Activated CD4-positive, alpha-beta T cell treated with anti-CD3 and anti-CD28 coated beads, Interleukin-2, amount 50 U/mL, for 4 hours (primary cell): ENCODE results near the gene ATP2B3.

ENCODE experiments used
- DNase-seq, 2 experiments: peaks; one replicate each; pipeline ENCODE4 v3.0.0-alpha.2; 2020

ATP2B3 gene

DNA sequence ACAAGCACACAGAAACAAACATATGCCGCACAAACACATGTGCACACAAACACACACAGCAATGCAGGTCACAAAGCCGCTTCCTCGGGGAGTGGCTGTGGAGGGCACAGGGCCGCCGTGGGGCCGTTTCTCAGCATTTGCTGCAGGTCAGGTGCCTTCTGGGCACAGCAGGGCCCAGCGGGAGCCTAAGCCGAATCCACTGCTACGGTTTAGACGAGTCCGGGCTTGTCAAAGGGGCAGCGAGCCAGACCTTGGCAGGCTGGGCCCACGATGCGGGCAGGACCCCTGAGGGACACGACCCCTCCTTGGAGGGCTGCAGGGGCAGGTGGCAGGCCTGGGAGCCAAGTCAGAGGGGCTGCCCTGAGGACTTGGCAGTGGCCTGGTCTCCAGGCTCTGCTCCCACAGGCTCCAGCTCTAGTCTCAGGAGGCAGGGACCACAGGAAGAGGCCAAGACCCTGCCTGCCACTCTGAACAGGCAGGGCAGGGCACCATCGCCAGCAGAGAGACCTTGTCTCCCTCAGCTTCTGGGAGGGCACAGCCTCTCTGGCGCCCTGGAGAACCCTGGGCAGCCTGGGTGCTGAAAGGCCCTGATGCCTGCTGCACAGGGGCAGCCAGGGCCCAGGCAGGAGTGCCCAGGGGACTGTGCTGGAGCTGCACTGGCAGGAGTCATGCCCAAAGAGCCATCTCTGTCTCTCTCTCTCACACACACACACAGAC is 5.5 kb upstream of the ATP2B3 start:
- DNase-seq = no peak

DNA sequence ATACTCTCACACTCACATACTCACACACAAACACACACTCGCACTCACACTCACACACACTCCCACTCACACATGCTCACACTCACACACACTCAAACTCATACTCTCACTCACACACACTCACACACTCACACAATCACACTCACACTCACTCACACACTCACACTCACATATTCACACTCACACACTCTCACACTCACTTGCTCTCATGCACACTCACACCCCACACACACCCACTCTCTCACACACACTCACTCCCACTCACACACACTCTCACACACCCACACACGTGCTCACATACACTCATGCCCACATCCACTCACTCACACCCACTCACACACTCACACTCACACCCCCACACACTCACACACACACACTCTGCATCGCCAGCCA is 4.9 kb upstream of the ATP2B3 start:
- DNase-seq = no peak

DNA sequence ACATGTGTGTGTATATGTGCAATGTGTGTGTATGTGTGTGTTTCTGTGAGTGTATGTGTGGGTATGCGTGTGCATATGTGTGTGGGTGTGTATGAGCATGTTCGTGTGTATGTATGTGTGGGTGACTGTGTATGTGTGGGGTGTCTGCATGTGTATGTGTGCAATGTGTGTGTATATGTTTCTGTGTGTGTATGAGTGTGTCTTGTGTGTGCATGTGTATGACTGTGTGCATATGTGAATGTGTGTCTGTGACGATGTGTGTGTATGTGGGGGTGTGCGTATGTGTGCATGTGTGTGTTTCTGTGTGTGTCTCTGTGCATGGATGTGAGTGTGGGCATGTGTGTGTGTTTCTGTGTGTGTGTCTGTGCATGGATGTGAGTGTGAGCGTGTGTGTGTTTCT is 4.2 kb upstream of the ATP2B3 start:
- no peak for DNase-seq

DNA sequence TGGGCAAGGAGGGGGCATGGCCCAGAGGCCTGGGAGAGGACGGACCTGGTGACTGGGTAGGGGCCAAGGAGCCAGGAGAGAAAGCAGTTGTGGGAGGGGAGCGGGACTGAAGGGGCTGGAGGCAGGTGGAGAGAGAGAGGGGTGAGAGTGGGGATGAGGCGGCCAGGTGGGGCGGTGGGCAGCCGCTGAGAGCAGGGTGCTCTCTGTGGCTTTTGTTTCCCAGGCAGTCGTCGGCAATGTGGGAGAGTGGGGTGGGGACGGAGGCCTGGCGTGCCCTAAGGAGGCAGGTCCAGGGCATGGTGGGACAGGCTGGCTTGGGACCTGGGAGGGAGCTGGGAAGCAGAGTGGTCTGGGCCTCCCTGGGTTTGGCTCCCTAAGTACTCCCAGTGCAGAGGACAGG is 3.2 kb upstream of the ATP2B3 start:
- no peak for DNase-seq

DNA sequence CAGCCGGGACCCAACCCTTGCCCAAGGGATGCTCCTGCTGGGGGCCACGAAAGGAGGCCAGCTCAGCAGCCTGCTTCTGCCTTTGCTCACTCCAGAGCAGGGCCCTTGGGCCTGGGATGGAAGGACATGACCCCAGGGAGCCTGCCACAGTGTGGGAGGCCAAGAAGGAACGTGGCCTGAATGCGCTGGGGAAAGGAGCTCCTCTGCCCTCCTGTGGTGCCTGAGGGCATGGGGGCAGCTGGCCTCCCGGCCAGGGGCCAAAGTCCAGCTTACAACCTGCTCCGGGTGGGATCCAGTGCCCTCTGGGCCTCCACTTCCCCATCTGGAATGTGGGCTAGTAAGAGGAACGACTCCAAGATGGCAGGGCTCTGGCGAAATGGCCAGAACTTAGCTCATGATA is 2.0 kb upstream of the ATP2B3 start:
- no peak for DNase-seq

DNA sequence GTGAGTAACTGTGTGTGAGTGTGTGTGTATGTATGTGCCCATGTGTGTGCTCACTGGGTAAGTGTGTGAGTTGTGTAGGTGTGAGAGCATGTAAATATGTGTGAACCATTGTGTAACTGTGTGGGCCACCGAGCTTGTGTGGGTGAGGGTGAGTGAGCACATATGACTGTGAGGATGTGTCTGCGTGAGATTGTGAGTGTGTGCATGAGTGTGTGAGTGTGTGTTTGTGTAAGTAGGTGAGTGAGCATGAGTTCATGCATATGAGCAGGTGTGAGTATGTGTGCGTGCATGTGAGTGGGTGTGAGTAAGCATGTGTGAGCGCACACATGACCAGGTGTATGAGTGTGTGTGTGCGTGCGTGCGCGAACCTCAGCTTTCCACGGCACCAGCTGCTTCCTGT is 1.4 kb upstream of the ATP2B3 start:
- no peak for DNase-seq

DNA sequence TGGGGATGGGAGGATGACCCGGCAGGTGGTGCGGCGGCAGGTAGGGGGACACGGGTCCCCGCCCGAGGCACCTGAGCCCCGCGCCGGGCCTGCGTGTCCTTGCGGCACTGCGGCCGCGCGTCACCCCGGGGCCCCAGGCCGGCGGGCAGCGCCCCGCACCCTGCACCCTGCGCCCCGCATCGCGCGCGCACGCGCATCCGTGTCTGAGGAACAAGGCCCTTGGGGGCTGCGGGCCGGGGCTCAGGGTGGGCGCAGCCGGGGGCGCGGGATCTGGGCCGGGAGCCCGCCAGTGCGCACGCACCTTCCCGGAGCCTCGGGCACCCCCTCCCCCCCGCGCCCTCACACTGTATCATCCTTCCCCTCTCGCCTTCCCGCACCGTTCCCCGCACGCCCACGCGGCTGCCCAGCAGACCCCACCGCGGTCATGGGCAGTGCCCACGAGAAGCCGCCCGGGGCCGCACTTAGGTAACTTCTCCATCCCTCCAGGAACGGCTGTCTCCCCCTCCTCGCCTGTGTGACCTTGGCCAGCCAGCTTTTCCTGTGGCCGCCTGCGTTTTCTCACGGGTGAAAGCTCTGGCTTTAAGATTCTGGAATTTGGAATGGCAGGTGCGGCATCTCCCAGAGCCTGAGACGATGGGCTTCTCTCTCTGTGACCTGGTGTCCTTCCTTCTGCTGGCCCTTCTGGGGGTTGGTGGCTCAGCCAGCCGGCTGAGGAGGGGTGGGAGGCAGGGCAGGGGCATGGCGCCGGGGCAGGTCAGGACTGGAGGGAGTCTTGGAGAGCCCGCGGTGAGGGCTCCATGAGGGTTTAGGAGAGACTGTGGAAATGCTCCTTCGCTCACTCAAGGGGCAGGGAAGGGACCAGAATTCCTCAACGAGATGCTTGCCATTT is 748 bp downstream of the ATP2B3 start:
- DNase-seq = no peak

DNA sequence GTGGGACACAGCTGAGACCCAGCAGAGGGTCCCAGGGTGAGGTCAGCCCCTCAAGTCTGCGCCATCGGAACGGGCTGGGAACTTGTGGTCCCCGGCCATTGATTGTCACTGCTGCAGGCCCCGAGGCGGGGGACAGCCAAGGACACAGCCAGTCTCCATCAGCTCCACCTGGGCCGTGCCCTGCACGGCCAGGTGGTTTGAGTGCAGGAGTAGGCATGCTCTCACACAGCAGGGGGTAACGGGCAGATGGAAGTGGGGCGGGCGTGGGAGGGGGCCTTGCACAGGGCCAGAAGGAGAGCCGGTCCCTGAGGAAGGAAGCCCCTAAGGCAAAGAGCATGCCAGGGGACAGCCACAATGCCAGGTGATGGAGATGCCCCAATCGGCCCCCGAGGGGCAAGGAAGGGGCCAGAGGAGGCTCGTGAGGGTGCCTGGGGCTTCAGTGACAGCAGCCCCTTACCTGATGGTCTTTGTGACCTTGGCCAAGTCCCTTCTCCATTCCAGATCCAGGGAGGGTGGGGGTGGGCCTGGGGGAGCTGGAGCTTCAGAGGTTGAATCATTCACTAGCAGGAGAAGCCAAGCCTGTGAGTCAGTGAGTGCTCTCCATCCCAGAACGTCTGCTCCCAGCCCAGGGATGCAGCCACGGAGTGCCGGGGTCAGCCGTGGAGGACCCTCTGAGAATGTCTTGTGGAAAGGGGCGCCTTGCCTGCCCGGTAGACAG is 2.3 kb downstream of the ATP2B3 start:
- no peak for DNase-seq

DNA sequence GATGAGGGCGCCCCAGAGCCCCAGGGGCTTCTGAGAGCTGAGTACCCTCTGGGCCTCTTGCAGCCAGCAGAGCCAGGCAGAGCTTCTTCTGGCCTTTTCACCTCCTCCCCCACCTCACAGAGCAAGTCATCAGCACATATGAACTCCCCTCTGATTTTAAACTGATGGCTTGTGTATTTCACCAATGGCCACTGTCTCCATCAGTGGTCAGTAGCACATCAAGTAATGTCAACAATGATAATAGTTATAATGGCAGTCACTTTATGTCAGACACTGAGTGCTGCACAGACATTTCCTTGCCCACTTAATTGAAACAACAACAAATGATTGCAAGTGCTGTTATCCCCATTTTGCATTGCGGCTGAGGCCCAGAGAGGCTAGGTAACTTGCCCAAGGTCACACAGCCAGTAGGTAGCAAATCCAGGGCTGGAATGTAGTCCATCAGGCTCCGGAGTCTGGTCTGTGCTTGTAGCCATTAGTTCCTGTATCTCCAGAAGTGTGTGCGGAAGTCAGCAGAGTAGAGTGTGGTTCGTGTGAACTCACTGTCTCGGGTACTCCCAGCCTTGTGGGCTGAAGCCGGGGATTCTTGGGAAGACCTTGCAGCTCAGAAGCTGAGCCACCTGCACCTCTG is 3.0 kb downstream of the ATP2B3 start:
- no peak for DNase-seq

DNA sequence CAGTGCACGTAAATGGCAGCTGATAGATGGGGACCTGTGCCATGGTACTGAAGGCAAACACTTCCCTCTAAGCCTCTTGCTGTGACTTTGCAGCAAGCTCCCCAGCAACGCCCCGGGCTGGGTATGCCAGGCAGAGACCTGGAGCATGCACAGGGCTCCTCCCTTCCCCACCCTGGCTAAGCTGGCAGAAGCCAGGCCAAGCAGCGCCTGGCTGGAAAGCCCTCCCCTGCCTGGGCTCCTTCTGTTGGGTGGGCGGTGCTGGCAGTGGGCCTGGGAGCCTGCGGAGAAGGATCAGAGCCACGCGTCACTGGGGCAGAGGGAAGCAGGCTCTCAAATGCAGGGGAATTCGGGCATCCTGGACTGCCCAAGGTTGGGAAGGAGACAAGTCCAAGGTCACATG is 3.6 kb downstream of the ATP2B3 start:
- no peak for DNase-seq

DNA sequence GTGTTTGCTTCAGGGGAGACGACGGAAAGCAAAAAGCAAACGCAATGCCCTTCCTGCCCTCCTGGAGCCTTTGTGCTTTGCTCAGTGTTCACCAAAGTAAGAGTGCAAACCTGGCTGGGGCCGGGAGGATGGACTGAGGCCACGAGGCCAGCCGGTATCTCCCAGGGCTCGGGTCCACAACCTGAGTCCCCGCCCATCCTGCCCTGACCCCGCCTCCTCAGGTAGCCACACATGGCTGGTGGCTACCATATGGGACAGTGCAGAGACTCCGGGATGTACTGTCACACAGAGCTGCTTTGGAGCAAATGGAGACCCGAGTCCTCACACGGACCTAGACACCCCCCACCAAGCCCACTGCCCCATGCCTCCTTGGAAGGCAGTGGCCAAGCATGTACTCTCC is 4.8 kb downstream of the ATP2B3 start:
- DNase-seq = no peak

DNA sequence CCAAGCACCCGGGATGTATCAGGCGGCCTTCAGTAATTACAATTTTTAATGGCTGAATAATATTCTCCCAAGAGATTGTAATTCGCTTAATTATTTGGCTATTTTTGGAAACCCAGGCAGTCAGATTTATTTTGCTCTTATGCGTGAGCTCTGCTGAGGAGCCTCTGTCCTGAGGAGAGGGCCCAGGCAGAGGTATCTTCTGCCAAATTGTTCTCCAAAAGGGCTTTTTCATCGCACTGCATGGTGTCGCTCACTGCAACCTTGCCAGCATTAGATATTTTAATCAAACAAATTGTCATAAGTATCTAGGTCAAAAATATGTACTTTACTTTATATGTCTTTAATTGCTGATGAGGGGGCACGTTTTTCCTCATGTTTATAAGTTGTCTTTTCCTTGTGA is 5.8 kb downstream of the ATP2B3 start:
- no peak for DNase-seq

DNA sequence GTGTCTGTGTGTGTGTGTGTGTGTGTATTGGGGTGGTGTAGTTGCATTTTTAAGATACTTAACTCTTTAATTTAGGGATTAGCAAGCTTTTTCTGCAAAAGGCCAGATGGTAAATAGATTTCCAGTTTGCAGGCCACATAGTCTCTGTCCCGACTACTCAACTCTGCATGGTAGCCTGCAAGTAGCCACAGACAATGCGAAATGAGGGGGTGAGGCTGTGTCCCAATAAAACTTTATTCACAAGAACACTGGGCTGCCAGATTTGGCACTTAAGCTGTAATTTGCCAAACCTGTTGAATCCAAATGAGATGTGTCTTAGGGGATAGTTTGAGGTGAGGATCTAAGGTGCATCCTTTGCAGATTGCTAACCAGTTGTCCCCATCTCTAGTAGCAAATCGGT is 6.8 kb downstream of the ATP2B3 start:
- no peak for DNase-seq

DNA sequence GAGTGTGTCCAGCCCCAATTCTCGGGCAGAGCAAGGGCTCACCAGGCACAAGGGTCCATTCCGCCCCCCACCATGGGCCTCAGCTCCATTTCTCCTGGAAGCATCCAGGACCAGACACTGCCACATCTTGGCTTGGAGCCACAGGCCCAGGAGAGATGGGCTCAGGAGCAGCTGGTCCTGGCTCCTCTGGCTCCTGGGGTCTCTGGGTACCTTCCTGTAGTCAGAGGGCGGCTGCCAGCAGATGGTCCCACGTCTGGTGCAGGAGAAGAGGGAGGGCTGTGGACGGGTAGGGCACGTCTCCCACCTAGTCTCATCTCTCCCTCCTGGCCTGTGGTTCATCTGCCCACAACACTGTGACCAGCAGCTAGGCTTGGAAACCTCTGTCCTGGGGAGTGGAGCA is 8.0 kb downstream of the ATP2B3 start:
- no peak for DNase-seq

DNA sequence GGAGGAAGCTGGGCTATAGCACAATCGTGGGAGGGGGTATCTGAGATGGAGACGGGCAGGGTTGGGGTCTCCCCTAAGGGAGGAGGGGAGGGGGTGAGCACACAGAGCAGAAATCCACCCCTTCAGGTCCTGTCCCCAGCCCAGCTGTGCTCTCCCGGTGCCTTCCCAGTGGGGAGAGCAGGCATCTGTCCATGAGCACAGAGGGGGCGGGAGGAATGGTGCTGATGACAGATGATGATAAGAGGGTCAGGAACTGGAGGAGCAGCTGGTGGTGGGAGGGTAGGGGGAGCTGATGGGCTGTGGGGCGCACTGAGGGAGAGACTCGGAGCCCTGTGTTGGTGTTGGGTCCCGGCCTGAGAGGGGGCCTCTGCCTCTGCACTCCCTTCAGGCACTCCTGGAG is 8.6 kb downstream of the ATP2B3 start:
- DNase-seq = no peak

DNA sequence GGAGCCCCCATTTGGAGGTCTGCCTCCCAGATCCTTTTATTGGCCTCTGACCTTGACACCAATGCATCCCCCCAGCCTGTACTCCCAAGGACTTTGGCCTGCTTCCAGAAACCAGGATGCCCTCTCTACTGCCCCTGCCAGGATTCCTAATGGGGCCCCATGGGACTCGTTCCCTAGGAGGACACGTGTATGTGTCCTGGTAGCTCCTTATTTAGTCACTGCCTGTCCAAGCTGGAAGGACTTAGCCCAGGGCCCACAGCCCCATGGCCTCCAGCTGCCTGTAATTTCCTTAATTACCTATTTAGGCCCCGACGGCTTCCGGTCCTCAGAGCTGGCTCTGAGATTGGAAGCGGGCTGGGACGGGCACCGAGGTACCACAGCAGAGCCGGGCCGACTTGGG is 9.4 kb downstream of the ATP2B3 start:
- DNase-seq = no peak

DNA sequence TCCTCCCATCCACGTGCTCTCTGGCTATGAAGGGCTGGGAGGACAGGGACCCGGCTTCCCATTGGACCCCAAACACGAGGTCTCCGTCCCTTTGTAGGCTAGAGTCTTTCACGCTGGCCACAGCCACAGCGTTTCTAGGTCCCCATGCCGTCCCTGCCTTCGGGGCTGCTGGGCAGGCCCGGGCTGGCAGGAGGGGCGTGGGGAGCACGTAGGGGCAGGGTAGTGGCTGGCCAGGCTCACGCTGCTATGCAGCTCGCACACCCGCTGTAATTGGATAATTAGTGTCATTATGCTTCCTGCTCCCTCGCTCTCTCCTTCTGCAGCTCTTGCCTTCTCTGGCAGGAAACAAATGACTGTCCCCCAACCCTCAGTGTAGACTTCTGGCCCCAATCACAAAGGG is 9.8 kb downstream of the ATP2B3 start:
- no peak for DNase-seq

DNA sequence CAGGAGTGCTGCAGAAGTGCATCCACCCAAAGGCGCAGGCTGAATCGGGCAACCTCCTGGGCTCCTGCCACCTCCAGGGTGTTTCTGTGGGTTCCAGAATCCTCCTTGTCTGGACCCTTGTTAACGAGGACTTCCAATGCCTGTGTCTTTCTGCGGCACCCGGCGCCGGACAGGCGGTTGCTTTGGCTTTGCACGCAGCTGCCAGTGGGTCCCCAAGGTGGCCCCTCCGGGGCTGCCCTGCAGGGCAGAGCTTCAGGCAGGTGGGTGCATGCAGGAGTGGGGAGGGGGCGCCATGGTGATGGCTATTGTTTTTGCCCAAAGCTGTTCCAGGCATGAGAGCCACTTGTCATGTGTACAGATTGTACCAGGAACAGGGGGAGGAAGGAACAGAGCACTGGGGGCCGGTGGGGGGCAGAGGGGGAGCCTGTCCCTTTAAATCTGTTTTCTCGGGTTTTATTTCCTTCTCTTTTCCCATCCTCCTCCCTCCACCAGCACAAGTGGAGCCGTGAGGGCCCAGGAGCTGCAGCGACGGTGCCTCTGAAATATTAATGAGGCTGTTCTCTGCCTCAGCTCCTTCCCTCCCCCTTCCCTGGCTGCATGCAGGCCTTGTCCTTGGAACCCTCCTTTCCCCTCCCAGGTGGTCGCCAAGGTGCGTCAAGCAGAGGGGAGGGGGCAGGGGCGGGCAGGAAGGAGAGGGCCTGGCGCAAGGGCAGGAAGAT is 13.1 kb downstream of the ATP2B3 start:
- no peak for DNase-seq

DNA sequence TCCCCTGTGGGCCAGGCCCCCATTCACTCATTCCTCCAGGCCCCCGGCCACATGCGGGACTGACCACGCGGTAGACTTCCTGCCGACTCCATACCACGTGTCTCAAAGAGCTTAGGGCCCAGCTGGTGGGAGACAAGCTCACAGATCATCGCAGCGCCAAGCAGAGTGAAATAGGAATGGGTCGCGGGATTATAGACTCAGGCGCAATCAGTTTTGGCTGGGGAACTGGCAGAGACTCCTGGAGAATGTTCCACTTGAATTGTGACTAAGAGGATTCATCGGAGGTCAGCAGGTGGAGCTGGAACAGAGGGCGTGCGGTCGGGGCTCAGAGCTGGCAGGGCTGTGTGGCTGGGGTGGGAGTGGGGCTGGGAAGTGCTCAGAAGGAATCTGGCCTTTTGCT is 15.6 kb downstream of the ATP2B3 start:
- no peak for DNase-seq

DNA sequence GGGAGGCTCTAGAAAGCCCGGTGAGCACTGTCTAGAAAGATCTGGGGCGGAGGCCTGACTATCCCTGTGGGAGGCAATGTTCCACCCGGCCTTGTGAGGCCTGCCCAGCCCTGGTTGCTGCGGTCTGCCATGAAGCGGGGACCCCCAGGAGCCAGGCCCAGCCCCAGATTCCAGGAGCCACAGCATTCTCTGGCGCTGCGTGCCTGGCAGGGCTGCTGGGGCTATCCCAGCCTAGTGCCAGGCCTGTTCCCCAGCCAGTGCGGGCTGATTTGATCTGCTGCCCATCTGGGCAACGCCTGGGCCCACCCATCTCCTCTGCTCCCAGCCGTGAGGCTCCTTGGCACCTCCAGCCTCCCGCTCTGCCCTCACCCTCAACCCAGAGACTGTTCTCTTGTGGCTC is 19.6 kb downstream of the ATP2B3 start:
- DNase-seq = no peak

DNA sequence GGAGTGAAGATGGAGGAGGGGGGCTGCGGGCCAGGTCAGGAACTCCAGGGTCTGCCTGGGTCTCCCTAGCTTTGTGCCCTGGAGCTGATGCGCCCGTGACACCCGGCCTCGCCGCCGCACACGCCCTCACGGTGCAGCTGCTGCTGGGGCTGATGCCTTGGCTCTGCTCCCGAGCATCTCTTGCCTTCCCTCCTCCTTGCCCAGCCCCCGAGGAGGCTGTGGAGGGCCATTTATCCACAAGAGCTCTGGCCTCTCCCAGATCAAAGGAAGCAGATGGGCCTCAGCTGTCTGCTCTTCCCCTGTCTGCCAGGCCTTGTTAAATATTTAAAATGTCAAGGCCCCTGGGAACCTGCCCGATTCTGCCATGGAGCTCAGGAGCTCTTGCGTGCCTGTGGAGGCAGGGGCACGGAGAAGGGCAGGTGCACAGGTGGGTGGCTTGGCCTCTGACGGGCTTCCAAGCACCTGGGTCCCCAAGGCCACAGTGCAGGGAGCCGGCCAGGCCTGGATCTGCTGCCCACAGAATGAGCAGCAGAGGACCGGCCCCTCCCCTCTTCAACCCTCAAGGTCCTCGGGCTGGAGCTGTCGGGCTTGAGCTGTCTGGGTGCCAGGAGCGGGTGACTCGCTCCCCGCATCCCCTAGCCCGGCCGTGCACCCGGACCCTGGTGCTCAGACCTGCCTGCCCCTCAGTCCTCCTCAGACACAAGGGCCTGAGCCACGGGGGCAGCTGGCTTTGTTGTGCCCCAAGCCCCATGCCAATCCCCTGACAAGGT is 20.3 kb downstream of the ATP2B3 start:
- DNase-seq = no peak

DNA sequence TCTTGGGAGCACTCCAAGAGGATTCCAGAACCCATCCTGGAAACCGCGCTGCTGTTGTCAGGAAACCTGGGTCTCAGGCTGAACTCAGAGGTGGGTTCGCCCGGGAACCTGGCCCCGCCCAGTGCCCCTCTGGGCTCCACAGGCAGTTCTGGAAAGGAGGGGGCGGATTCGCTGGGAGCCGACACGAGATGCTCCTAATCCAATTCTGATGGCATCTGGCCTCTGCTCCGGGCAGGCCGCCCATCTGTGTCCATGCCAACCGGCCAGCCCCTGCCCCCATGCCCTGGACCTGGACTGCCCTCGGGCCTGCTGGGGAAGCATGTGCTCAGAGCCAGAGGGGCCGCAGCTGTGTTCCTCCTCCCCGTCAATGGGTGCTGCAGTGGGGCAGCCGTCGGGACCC is 21.0 kb downstream of the ATP2B3 start:
- DNase-seq = no peak
